Ramos (cell line): ENCODE results near the gene PNPLA8.
"Not testable (repeated sequence)": the region's sequence is repeated elsewhere in the genome, so short reads cannot be mapped to it uniquely, and the experiment has no call there.

Experiments
- in situ Hi-C: fragments of 300-500 bp; cut with MboI; formaldehyde crosslinking; loops from one replicate; pipeline ENCODE4 v1.14.3; 2022; ENCODE audit warnings: low sequenced_read_pairs; ENCODE audit not compliant: unreplicated experiment

PNPLA8 gene

GRCh38 chr7:108484137-108484536 is 41.8 kb downstream of the PNPLA8 start:
- in situ Hi-C loops = loop anchor here (25.0 kb wide), 1 partner anchor 297 kb away; no protein-coding TSS in a partner anchor

GRCh38 chr7:108480311-108480710 is 45.6 kb downstream of the PNPLA8 start:
- in situ Hi-C loops = loop anchor here (25.0 kb wide), 1 partner anchor 293 kb away; no protein-coding TSS in a partner anchor

GRCh38 chr7:108479751-108480150 is 46.2 kb downstream of the PNPLA8 start:
- in situ Hi-C loops = loop anchor here (25.0 kb wide), 1 partner anchor 292 kb away; no protein-coding TSS in a partner anchor

- in situ Hi-C loops = loop anchor here (25.0 kb wide), 1 partner anchor 292 kb away; no protein-coding TSS in a partner anchor
Measured at GRCh38 chr7:108479118-108479517, 46.8 kb downstream of the PNPLA8 start.

GRCh38 chr7:108468246-108468645 is 57.7 kb downstream of the PNPLA8 start:
- in situ Hi-C loops = no loop called here

GRCh38 chr7:108467391-108467790 is 58.5 kb downstream of the PNPLA8 start:
- in situ Hi-C loops = no loop called here

- in situ Hi-C loops = not testable (repeated sequence)
Measured at GRCh38 chr7:108466322-108466721, 59.6 kb downstream of the PNPLA8 start.

- in situ Hi-C loops = no loop called here
Measured at GRCh38 chr7:108464743-108465142, 61.2 kb downstream of the PNPLA8 start.

GRCh38 chr7:108463613-108464012 is 62.3 kb downstream of the PNPLA8 start:
- in situ Hi-C loops = no loop called here

GRCh38 chr7:108461840-108462239 is 64.1 kb downstream of the PNPLA8 start:
- in situ Hi-C loops = no loop called here

- in situ Hi-C loops = no loop called here
Measured at GRCh38 chr7:108460964-108461363, 65.0 kb downstream of the PNPLA8 start.

GRCh38 chr7:108459922-108460551 is 65.9 kb downstream of the PNPLA8 start:
- in situ Hi-C loops = no loop called here

- in situ Hi-C loops = no loop called here
Measured at GRCh38 chr7:108457871-108458270, 68.1 kb downstream of the PNPLA8 start.

GRCh38 chr7:108456845-108457540 is 68.9 kb downstream of the PNPLA8 start:
- in situ Hi-C loops = no loop called here

- in situ Hi-C loops = no loop called here
Measured at GRCh38 chr7:108455998-108456677, 69.8 kb downstream of the PNPLA8 start, which contains the start of gene NRCAM. Gene NRCAM (minus strand): TSS chr7:108456436. CDS start chr7:108240064, 216,372 bp downstream.

- in situ Hi-C loops = no loop called here
Measured at GRCh38 chr7:108455551-108455997, 70.4 kb downstream of the PNPLA8 start.

- in situ Hi-C loops = no loop called here
Measured at GRCh38 chr7:108454674-108455550, 71.0 kb downstream of the PNPLA8 start.

GRCh38 chr7:108454317-108454673 is 71.6 kb downstream of the PNPLA8 start:
- in situ Hi-C loops = no loop called here

GRCh38 chr7:108453320-108453719 is 72.6 kb downstream of the PNPLA8 start:
- in situ Hi-C loops = no loop called here

- in situ Hi-C loops = no loop called here
Measured at GRCh38 chr7:108452707-108453106, 73.2 kb downstream of the PNPLA8 start.
